Ramos (cell line): Measurements from ENCODE around the gene CEMIP.

Experiments
- in situ Hi-C: fragments of 300-500 bp; cut with MboI; formaldehyde crosslinking; loops from one replicate; pipeline ENCODE4 v1.14.3; 2022; ENCODE audit warnings: low sequenced_read_pairs; ENCODE audit not compliant: unreplicated experiment

Gene CEMIP

DNA sequence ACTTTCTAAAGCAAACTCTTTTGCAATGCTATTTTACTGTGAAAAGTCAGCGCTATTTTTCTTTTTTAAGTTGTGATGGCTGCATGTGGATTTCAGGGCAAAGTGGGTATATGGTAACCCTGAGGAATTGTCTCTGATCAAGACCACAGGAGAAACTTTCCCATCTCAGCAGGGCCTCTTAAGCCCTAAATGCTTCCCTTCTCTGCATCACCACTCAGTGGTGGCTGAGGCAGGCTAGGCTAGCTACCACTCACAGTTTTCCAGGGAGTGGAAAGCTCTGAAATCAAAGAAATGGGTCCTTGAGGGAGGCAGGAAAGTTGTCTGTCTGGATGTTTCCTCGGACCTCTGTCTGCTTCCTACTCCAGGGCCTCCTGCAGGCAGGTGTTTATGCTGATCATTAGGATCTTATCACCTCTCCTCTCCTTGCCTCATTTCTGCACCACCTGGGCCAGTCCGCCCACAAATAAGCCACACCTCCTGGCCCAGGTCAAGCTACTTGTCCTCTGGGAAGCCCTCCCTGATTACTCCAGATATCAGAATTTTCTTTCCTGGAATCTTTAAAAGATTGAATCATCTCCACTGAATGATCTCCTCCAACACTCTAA, 37.0 kb downstream of the CEMIP start:
- in situ Hi-C loops, result no loop called here

GRCh38 chr15:80816936-80817335, 37.8 kb downstream of the CEMIP start:
- in situ Hi-C loops, result no loop called here

DNA sequence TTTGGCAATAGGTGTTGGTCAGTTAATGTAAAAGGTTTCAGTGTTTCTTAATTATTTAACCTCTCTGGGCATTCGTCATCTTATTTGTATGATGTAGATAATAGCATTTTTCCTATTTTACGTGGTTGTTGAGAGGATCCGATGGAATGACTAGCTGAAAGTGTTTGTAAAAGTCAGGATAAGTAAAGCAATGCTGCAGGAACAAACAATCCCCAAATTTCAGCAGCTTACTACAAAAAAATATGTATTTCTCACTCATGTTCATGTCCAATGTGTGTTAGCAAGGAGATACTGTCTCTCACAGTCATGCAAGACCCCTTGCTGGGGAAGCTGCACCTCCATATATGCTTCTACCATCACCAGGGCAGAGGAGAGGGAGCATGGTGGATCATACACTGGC, 38.7 kb downstream of the CEMIP start:
- in situ Hi-C loops, result no loop called here

DNA sequence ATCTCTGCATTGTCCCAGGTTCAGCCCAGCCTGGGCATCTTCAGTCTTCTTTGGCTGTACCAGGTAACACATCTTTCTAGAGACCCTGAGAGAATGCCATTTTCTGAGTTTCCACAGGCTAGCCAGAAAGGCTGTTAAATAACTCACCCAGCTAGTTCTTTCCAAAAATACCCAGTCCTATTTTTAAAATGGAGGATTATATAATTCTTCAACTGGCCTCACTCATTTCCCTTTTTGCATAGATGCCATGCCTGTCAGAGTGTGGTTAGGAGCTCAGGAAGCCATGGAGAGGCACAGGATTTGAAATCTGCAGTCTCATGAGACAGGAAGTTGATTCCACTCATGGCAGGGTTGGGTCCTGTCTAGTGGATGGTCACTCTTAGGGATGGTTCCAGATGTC, 39.8 kb downstream of the CEMIP start:
- in situ Hi-C loops, result no loop called here

DNA sequence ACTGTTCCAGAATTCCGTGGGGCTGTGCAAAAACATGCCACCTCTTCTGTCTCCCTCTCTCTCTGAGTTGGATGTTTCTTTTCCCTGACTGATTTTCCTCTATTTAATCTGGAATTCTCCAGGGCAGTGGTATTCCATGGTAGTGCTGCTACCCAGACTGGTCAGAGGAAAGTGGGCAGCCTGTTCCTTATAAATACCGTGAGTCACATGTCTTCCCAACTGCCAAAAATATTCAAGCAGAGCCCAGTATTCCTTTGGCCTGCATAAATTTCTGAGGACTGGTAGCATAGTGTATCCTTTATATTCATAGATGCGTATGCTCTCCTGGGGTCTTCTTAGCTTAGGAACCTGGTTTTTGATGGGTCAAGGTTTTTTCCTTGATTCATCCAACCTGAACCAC, 40.9 kb downstream of the CEMIP start:
- in situ Hi-C loops, result no loop called here

- in situ Hi-C loops, result no loop called here
These were observed 43.1 kb downstream of the CEMIP start for GRCh38 chr15:80822256-80822655.

GRCh38 chr15:80822676-80823075, 43.5 kb downstream of the CEMIP start:
- in situ Hi-C loops, result no loop called here

GRCh38 chr15:80823120-80823519, 44.0 kb downstream of the CEMIP start:
- in situ Hi-C loops, result no loop called here

DNA sequence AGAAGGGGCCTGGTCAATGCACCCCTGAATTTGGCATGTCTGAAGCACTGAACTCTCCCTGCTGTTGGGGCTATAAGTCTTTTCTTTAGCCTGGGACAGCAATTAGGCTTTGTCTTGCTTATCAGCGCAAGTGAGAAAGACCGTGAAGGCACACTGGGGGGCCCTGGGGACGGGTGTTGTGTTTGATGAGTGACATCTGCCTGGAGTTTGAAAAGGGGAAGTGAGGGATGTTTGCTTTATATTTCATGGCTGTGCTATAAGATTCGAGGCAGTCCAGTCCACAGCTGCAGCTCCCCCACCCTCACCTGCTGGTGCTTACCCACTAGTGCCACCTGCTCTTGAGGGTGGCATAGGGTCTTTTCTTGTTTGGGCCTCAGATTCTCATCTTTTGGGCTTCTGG, 44.8 kb downstream of the CEMIP start:
- in situ Hi-C loops, result no loop called here

DNA sequence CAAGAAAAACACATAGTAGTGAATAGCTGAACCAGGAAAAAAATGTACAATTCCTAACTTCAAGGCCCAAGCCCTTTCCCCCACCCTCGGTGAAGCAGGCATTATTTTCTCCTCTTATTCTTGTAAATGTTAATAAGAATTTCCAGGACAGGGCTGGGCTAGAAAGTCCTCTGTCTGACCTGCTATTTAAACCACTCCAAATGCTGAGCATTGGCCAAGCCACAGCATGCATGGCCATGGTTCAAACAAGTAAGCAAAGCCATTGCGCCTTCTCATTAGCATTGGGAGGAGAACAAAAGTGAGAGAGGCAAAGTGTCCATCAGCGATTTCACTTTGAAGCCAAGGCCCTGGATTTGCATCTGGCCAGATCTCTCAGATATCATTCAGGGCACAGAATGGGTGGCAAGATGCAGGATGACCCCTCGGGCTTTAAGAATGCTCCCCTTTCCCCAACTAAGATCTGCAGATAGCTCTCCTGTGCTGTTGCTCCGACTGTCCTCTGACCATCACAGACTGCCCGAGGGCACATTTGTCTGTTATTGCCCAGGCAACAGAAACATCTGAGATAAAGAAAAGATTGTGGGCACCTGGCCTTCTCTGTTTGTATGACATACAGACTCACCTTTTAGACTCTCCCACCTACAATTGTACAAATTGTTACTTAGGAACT, 46.3 kb downstream of the CEMIP start:
- in situ Hi-C loops, result no loop called here

- in situ Hi-C loops, result no loop called here
These were observed 49.6 kb downstream of the CEMIP start for GRCh38 chr15:80828796-80829195.

DNA sequence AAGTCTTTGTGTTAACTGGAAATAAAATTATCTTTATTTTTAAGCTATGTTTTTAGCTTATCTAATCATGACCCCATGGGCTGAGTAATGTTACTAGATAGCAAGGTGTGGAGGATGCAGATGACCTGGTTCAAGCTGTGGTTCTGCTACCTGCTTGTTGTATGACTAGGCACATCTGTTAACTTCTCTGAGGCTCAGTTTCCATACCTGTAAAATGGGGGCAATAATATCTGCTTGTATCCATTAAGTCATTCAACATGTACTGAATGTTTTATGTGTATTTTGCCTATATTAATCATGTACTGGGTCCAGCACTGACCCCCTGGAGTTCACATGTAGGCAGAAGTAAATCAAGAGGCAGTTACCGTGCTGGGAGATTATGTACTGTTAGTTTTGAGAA, 51.5 kb downstream of the CEMIP start:
- in situ Hi-C loops, result no loop called here

DNA sequence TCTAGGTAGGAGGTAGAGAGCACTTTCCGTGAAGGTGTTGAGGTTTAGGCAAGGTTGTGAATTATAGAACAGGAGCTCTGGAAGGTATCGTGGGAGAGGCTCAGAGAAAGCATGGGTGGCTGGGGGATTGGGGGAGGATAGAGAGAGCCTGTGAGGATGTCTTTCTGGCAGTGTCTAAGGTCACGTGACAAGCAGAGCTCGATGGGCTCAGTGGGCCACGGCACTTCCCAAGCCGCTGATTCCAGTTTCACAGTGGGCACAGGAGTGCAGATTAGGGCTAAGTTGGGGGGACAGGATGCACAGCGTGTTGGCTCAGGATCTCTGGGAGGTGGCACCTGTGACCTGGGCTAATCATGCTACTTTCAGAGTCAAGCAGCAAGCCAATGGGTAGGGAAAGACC, 52.0 kb downstream of the CEMIP start:
- in situ Hi-C loops, result no loop called here

DNA sequence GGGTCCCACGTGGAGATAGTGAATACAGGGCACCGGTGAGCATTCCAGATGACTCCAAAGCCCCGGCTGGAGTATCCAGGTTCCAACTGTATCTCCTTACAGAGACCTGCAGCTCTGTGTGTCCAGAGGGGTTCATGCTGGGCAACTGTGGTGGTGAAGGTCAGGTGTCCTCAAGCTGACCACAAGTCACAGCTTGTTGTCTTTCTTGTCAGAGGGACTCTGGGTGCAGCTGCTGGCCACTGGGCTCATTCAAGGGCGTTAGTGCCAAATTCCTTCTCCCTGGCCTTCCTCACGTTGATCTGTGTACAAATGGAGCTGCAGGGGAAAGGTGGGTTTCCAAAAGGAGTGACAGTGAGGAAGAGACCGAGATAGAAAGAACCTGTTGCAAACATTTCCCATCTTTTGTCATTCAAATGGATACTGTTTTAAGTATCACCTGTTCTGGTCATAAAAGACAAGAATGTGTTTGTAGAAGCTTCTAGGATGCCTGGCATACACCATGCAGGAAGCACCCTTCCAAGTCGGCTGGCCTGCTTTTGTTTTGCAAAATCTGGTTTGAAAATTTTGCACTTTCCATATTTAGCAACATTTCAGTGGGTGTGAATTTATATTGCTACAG, 52.5 kb downstream of the CEMIP start:
- in situ Hi-C loops, result no loop called here

DNA sequence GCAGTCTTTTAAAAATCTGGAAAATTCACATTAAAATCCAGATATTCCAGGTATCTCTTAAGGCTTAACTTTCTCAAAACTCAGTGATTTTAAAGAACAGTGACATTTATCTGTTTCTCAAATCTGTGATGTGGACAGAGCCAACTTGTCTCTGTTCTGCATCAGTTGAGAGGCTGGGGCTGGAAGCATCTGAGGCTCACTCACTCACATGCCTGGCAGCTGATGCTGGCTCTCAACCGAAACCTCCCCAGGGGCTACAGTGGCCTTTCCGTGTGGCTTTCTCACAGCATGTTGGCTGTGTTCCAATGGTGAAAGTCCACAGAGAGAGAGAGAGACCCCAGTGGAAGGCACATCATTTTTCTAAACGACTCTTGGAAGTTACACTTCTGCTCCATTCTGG, 53.5 kb downstream of the CEMIP start:
- in situ Hi-C loops, result no loop called here

- in situ Hi-C loops, result no loop called here
These were observed 55.2 kb downstream of the CEMIP start for GRCh38 chr15:80834402-80834801.

GRCh38 chr15:80834906-80835305, 55.7 kb downstream of the CEMIP start:
- in situ Hi-C loops, result no loop called here

- in situ Hi-C loops, result no loop called here
These were observed 56.2 kb downstream of the CEMIP start for GRCh38 chr15:80835336-80835735.

DNA sequence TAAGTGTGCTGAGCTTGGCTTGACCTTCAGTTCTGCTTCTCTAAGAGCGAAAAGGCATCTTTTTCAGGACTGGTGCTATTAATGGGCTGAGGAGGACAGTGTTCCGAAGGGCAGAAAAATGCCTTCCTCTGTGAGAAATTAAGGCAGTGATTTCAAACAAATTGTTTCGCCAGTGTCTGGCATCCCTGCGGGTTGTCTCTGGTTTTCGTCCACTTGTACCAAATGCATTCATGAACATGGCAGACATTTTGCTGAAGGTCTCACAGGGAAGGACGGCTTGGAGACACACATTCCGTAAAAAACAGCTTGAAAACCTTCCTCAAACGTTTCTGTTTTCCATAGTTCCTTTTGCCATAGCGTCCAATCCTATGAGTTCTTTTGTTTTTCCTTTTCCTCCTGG, 57.1 kb downstream of the CEMIP start:
- in situ Hi-C loops, result no loop called here

DNA sequence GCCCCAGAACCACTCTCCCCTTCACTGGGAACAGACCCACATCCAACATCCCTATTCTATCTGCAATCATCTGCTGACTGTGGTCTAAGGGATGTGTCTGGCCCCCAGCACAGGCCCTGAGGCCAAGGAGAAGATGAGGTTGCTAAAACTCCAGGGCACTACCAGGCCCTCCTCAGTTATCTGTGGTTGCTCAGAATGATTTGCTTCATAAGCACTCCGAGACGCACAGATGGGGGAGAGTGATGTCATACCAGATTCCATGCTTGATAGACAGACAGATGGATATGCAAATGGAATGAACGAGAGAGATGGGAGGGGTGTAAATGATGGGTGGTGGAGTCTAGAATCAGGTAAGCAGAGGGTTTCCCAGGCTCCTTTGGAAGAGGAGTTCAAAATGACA, 57.8 kb downstream of the CEMIP start:
- in situ Hi-C loops, result no loop called here

DNA sequence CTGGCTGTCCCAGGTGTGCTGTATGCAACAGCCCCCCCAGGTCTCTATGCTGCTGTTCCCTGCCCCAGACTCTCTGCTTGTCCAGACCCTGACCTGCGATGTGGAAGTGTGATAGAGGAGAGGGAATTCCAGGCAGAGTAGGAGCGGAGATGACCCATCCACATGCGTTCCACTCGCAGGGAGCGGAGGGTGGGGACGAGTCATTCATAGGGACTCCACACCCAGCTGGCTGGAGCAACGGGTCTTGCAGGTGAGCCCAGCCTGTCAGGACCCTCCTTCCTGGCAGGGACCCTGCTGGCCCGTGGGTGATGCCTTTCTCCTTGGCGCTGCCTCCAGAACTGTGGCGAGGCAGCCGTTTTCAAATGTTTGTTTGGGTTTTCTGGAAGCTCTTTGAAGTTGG, 58.8 kb downstream of the CEMIP start:
- in situ Hi-C loops, result no loop called here

- in situ Hi-C loops, result no loop called here
These were observed 59.5 kb downstream of the CEMIP start for GRCh38 chr15:80838666-80839065.
